Measurements from ENCODE around the gene TPGS1. TPM values are rescaled to one million over a fixed set of nuclear protein-coding genes. Genes with fewer than 3 reads are reported as not detected.

The TPGS1 gene
- total RNA-seq, 4 donors from 2014 or later = 50.8 to 147 (median 99.6) TPM

- Histone ChIP-seq H3K36me3 (peaks cover 23 to 36% of the 10 kb centered on the region in 2 donors), H3K4me3 (replicated peaks in 1 of 3) (no peak overlapping the region), H3K9me3 (no peaks in the 10 kb centered on the region), H3K4me1 (no peaks in the 10 kb centered on the region), H3K27ac (no peak overlapping the region), H3K27me3 (no peaks in the 10 kb centered on the region)
- no peak for DNase-seq
- intact Hi-C loops (cut with DNase I) = no loop called here
- TF ChIP-seq POLR2A (IDR thresholded peaks at IDR 0.05) = no peak
- TF ChIP-seq CTCF (IDR thresholded peaks at IDR 0.05) = no peak
- WGBS, 2 donors = 89 to 96% methylated on average over 10 to 25 of the region's 26 CpGs
These were observed 34.4 kb downstream of the TPGS1 start for GRCh38 chr19:541699-542098.

- intact Hi-C loops (cut with DNase I) = no loop called here
- TF ChIP-seq CTCF (IDR thresholded peaks at IDR 0.05) (no peak), POLR2A (IDR thresholded peaks at IDR 0.05) (no peak)
- Histone ChIP-seq H3K27me3 (no peaks in the 10 kb centered on the region), H3K4me3 (replicated peaks in 1 of 3) (no peak overlapping the region), H3K4me1 (no peaks in the 10 kb centered on the region), H3K9me3 (no peaks in the 10 kb centered on the region), H3K36me3 (peaks cover 18 to 31% of the 10 kb centered on the region in 2 donors), H3K27ac (no peak overlapping the region)
- WGBS, 2 donors = 87 to 100% methylated on average over 5 to 13 of the region's 34 CpGs
- no peak for DNase-seq
These were observed 35.0 kb downstream of the TPGS1 start for GRCh38 chr19:542173-542866.

GRCh38 chr19:543910-544608 is 36.8 kb downstream of the TPGS1 start, which contains the start of gene GZMM:
Gene GZMM, plus strand, starts transcription at chr19:544053. Its CDS starts 19 bp downstream, at chr19:544072.
- Histone ChIP-seq H3K9me3 (no peaks in the 10 kb centered on the region), H3K36me3 (peaks cover 12 to 18% of the 10 kb centered on the region in 2 donors), H3K27me3 (no peaks in the 10 kb centered on the region), H3K4me1 (no peaks in the 10 kb centered on the region), H3K27ac (no peak within 1 kb of the TSS), H3K4me3 (replicated peaks in 1 of 3) (no peak within 1 kb of the TSS)
- 51 to 65% methylated on average over 16 to 24 of the region's 31 CpGs for WGBS, 2 donors
- DNase-seq = no peak
- TF ChIP-seq CTCF (IDR thresholded peaks at IDR 0.05) (no peak), POLR2A (IDR thresholded peaks at IDR 0.05) (no peak)
- intact Hi-C loops (cut with DNase I) = no loop called here

- TF ChIP-seq CTCF (IDR thresholded peaks at IDR 0.05) = no peak
- TF ChIP-seq POLR2A (IDR thresholded peaks at IDR 0.05) = no peak
- Histone ChIP-seq H3K4me3 (replicated peaks in 1 of 3) (no peak overlapping the region), H3K27ac (no peak overlapping the region), H3K27me3 (no peaks in the 10 kb centered on the region), H3K4me1 (no peaks in the 10 kb centered on the region), H3K36me3 (peaks cover 3% of the 10 kb centered on the region in 2 donors), H3K9me3 (no peaks in the 10 kb centered on the region)
- 74 to 88% methylated on average over 3 to 12 of the region's 15 CpGs for WGBS, 2 donors
- intact Hi-C loops (cut with DNase I) = no loop called here
- no peak for DNase-seq
These were observed 39.8 kb downstream of the TPGS1 start for GRCh38 chr19:547117-547516.
